ENCODE results near the gene CENPV.

DNA sequence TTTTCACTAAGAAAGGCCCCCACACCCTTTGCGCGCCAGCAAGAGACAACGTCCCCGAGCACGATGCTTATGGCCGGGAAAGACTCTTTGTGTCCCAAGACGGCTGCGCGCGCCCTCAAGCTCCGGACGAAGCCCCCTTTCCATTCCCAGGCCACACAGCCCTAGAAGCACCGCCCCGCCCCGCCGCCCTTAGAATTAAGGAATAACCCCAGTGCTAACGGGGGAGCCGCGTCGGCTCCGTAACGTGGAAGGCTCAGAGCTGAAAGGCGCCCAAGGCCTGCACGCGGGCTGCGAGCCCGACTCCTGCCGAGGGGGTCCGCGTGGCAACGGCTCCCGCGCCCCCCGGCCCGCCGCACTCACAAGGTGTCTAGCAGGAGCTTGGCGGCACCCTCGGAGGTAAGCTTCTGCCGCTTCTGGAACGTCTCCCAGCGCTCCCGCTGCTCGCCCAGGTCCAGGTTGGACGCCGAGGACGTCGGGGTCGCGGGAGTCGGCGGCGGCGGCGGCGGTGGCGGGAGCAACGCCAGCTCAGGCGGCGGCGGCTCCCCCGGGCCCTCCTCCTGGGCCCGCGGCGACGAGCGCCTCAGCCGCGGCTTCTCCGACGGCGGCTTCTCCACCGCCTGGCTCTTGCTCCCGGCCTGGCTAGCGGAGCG lies 477 bp downstream of the CENPV start:
- no peak; a peak in 1 of 4 replicates for TF ChIP-seq POLR2A (IDR thresholded peaks at IDR 0.05; ENCODE audit: insufficient read depth in 1 of 2, low read depth in 2 of 2, low read length in 2 of 2)
- TF ChIP-seq PHF8 (CRISPR knock-in tag; IDR thresholded peaks at IDR 0.05) = peak; percentile 66; the same call in 1 of the 2 replicates
- TF ChIP-seq EP300 (IDR thresholded peaks at IDR 0.05; ENCODE audit: low read depth in 2 of 2, low read length in 2 of 2) = no peak
- TF ChIP-seq EP300 (CRISPR knock-in tag; IDR thresholded peaks at IDR 0.05; ENCODE audit: borderline replicate concordance) = no peak
- no peak for TF ChIP-seq POLR2AphosphoS5 (IDR thresholded peaks at IDR 0.05; ENCODE audit: low read depth, low read length)
- TF ChIP-seq, protein P1, sequence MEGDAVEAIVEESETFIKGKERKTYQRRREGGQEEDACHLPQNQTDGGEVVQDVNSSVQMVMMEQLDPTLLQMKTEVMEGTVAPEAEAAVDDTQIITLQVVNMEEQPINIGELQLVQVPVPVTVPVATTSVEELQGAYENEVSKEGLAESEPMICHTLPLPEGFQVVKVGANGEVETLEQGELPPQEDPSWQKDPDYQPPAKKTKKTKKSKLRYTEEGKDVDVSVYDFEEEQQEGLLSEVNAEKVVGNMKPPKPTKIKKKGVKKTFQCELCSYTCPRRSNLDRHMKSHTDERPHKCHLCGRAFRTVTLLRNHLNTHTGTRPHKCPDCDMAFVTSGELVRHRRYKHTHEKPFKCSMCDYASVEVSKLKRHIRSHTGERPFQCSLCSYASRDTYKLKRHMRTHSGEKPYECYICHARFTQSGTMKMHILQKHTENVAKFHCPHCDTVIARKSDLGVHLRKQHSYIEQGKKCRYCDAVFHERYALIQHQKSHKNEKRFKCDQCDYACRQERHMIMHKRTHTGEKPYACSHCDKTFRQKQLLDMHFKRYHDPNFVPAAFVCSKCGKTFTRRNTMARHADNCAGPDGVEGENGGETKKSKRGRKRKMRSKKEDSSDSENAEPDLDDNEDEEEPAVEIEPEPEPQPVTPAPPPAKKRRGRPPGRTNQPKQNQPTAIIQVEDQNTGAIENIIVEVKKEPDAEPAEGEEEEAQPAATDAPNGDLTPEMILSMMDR (CRISPR knock-in tag; IDR thresholded peaks at IDR 0.05) = no peak
- TF ChIP-seq ZNF264 (CRISPR knock-in tag; IDR thresholded peaks at IDR 0.05) = no peak
- TF ChIP-seq, protein P2, sequence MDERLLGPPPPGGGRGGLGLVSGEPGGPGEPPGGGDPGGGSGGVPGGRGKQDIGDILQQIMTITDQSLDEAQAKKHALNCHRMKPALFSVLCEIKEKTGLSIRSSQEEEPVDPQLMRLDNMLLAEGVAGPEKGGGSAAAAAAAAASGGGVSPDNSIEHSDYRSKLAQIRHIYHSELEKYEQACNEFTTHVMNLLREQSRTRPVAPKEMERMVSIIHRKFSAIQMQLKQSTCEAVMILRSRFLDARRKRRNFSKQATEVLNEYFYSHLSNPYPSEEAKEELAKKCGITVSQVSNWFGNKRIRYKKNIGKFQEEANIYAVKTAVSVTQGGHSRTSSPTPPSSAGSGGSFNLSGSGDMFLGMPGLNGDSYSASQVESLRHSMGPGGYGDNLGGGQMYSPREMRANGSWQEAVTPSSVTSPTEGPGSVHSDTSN (CRISPR knock-in tag; IDR thresholded peaks at IDR 0.05) = no peak
- TF ChIP-seq, protein P3, sequence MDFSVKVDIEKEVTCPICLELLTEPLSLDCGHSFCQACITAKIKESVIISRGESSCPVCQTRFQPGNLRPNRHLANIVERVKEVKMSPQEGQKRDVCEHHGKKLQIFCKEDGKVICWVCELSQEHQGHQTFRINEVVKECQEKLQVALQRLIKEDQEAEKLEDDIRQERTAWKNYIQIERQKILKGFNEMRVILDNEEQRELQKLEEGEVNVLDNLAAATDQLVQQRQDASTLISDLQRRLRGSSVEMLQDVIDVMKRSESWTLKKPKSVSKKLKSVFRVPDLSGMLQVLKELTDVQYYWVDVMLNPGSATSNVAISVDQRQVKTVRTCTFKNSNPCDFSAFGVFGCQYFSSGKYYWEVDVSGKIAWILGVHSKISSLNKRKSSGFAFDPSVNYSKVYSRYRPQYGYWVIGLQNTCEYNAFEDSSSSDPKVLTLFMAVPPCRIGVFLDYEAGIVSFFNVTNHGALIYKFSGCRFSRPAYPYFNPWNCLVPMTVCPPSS (IDR thresholded peaks at IDR 0.05) = no peak
- TF ChIP-seq FOXC1 (CRISPR knock-in tag; IDR thresholded peaks at IDR 0.05; ENCODE audit: borderline replicate concordance) = no peak

Data from HepG2 (cell line).